Mononuclear cell (primary cell): Measurements from ENCODE around the gene LRIG1. TPM values are rescaled to one million over a fixed set of nuclear protein-coding genes. Genes with fewer than 3 reads are reported as not detected.

Experiments used
- H3K27me3 ChIP-seq: 2 replicates; pipeline ENCODE4 v1.6.0; 2011; ENCODE audit warnings: low read length, control low read depth; ENCODE audit not compliant: insufficient read depth
- H3K4me1 ChIP-seq: 2 replicates; pipeline ENCODE4 v1.5.1; 2011; ENCODE audit warnings: mild to moderate bottlenecking, low read length, control low read depth; ENCODE audit not compliant: insufficient read depth
- H3K4me3 ChIP-seq: 2 replicates; pipeline ENCODE4 v1.5.1; 2011; ENCODE audit warnings: mild to moderate bottlenecking, low read length, moderate library complexity
- H3K9me3 ChIP-seq: 2 replicates; pipeline ENCODE4 v1.5.1; 2011; ENCODE audit warnings: low read depth, mild to moderate bottlenecking, control low read depth, low read length
- total RNA-seq: library from RNA; depleted of rRNA; stranded (reverse); fragments of >200 nt; gene quantifications from one replicate; pipeline ENCODE4 v1.2.3, GENCODE V29; 2012

Gene LRIG1
- total RNA-seq, 1 donor = 21.4 TPM

GRCh38 chr3:66438046-66438445 lies 62.8 kb downstream of the LRIG1 start:
- no peaks in the 10 kb centered on the region for H3K9me3 ChIP-seq
- H3K4me1 ChIP-seq = peaks cover 23% of the 10 kb centered on the region
- no peak overlapping the region for H3K4me3 ChIP-seq
- H3K27me3 ChIP-seq = no peaks in the 10 kb centered on the region

- Histone ChIP-seq H3K4me1 (peaks cover 17% of the 10 kb centered on the region), H3K9me3 (no peaks in the 10 kb centered on the region), H3K4me3 (no peak overlapping the region), H3K27me3 (no peaks in the 10 kb centered on the region)
Measured at GRCh38 chr3:66437341-66437929, 63.4 kb downstream of the LRIG1 start.

- no peaks in the 10 kb centered on the region for H3K9me3 ChIP-seq
- H3K27me3 ChIP-seq = no peaks in the 10 kb centered on the region
- peaks cover 14% of the 10 kb centered on the region for H3K4me1 ChIP-seq
- H3K4me3 ChIP-seq = no peak overlapping the region
Measured at GRCh38 chr3:66435989-66436388, 64.8 kb downstream of the LRIG1 start.

GRCh38 chr3:66434726-66435125 lies 66.1 kb downstream of the LRIG1 start:
- no peaks in the 10 kb centered on the region for H3K27me3 ChIP-seq
- H3K9me3 ChIP-seq = no peaks in the 10 kb centered on the region
- H3K4me3 ChIP-seq = no peak overlapping the region
- H3K4me1 ChIP-seq = peaks cover 2% of the 10 kb centered on the region

- Histone ChIP-seq H3K4me3 (no peak overlapping the region), H3K4me1 (no peaks in the 10 kb centered on the region), H3K27me3 (no peaks in the 10 kb centered on the region), H3K9me3 (no peaks in the 10 kb centered on the region)
Measured at GRCh38 chr3:66433522-66433782, 67.4 kb downstream of the LRIG1 start.

- H3K9me3 ChIP-seq = no peaks in the 10 kb centered on the region
- H3K27me3 ChIP-seq = no peaks in the 10 kb centered on the region
- H3K4me1 ChIP-seq = no peaks in the 10 kb centered on the region
- no peak overlapping the region for H3K4me3 ChIP-seq
Measured at GRCh38 chr3:66432767-66433521, 67.9 kb downstream of the LRIG1 start.

GRCh38 chr3:66432041-66432766 lies 68.6 kb downstream of the LRIG1 start:
- Histone ChIP-seq H3K9me3 (no peaks in the 10 kb centered on the region), H3K27me3 (no peaks in the 10 kb centered on the region), H3K4me3 (no peak overlapping the region), H3K4me1 (no peaks in the 10 kb centered on the region)

GRCh38 chr3:66431494-66431893 lies 69.3 kb downstream of the LRIG1 start:
- Histone ChIP-seq H3K4me3 (no peak overlapping the region), H3K9me3 (no peaks in the 10 kb centered on the region), H3K27me3 (no peaks in the 10 kb centered on the region), H3K4me1 (no peaks in the 10 kb centered on the region)

- no peak overlapping the region for H3K4me3 ChIP-seq
- no peaks in the 10 kb centered on the region for H3K4me1 ChIP-seq
- no peaks in the 10 kb centered on the region for H3K27me3 ChIP-seq
Measured at GRCh38 chr3:66430876-66431275, 69.9 kb downstream of the LRIG1 start.

GRCh38 chr3:66428733-66429132 lies 72.1 kb downstream of the LRIG1 start:
- H3K4me3 ChIP-seq = no peak overlapping the region
- no peaks in the 10 kb centered on the region for H3K27me3 ChIP-seq
- no peaks in the 10 kb centered on the region for H3K9me3 ChIP-seq
- no peaks in the 10 kb centered on the region for H3K4me1 ChIP-seq

More at GRCh38 chr3:66430876-66431275, 69.9 kb downstream of the LRIG1 start:
- H3K9me3 ChIP-seq = no peaks in the 10 kb centered on the region

GRCh38 chr3:66427951-66428474 lies 72.8 kb downstream of the LRIG1 start:
- Histone ChIP-seq H3K9me3 (no peaks in the 10 kb centered on the region), H3K4me1 (no peaks in the 10 kb centered on the region), H3K4me3 (no peak overlapping the region), H3K27me3 (no peaks in the 10 kb centered on the region)

- Histone ChIP-seq H3K27me3 (no peaks in the 10 kb centered on the region), H3K9me3 (no peaks in the 10 kb centered on the region), H3K4me3 (no peak overlapping the region), H3K4me1 (no peaks in the 10 kb centered on the region)
Measured at GRCh38 chr3:66427352-66427751, 73.5 kb downstream of the LRIG1 start.

GRCh38 chr3:66426135-66426534 lies 74.7 kb downstream of the LRIG1 start:
- Histone ChIP-seq H3K4me1 (no peaks in the 10 kb centered on the region), H3K27me3 (no peaks in the 10 kb centered on the region), H3K4me3 (no peak overlapping the region)

GRCh38 chr3:66425576-66426114 lies 75.2 kb downstream of the LRIG1 start:
- Histone ChIP-seq H3K9me3 (no peaks in the 10 kb centered on the region), H3K27me3 (no peaks in the 10 kb centered on the region), H3K4me3 (no peak overlapping the region), H3K4me1 (no peaks in the 10 kb centered on the region)

More at GRCh38 chr3:66426135-66426534, 74.7 kb downstream of the LRIG1 start:
- no peaks in the 10 kb centered on the region for H3K9me3 ChIP-seq

- no peaks in the 10 kb centered on the region for H3K9me3 ChIP-seq
- no peaks in the 10 kb centered on the region for H3K4me1 ChIP-seq
- H3K4me3 ChIP-seq = no peak overlapping the region
- no peaks in the 10 kb centered on the region for H3K27me3 ChIP-seq
Measured at GRCh38 chr3:66425032-66425431, 75.8 kb downstream of the LRIG1 start.
